HG02798 (cell line): ENCODE data around the gene CELSR1.
A peak's percentile ranks its signal among the peaks of the same experiment; 100 is the strongest.

Experiments used
- ATAC-seq: cut with Tn5 transposase; IDR thresholded peaks from one replicate; pipeline ENCODE4 v1.9.1; 2021; ENCODE audit warnings: mild to moderate bottlenecking; ENCODE audit not compliant: unreplicated experiment, poor library complexity

The CELSR1 gene

GRCh38 chr22:46557736-46558480, 20.5 kb upstream of the CELSR1 start:
- ATAC-seq: no peak

GRCh38 chr22:46556775-46557174, 19.4 kb upstream of the CELSR1 start:
- no peak for ATAC-seq

GRCh38 chr22:46553189-46553588, 15.8 kb upstream of the CELSR1 start:
- ATAC-seq: no peak

GRCh38 chr22:46551996-46552395, 14.6 kb upstream of the CELSR1 start:
- ATAC-seq: no peak

GRCh38 chr22:46551321-46551720, 13.9 kb upstream of the CELSR1 start:
- no peak for ATAC-seq

GRCh38 chr22:46549971-46550641, 12.7 kb upstream of the CELSR1 start:
- no peak for ATAC-seq

- ATAC-seq: no peak
These were observed 12.1 kb upstream of the CELSR1 start for GRCh38 chr22:46549563-46549840.

GRCh38 chr22:46547883-46548244, 10.4 kb upstream of the CELSR1 start:
- ATAC-seq: no peak

GRCh38 chr22:46547179-46547882, 9.9 kb upstream of the CELSR1 start:
- ATAC-seq: no peak

- no peak for ATAC-seq
These were observed 9.2 kb upstream of the CELSR1 start for GRCh38 chr22:46546466-46547178.

- ATAC-seq: no peak
These were observed 7.8 kb upstream of the CELSR1 start for GRCh38 chr22:46545086-46545792.

- ATAC-seq: peak; percentile 66
These were observed 4.9 kb upstream of the CELSR1 start for GRCh38 chr22:46542011-46542985.

- ATAC-seq: no peak
These were observed 4.1 kb upstream of the CELSR1 start for GRCh38 chr22:46541536-46541935.

- no peak for ATAC-seq
These were observed 3.5 kb upstream of the CELSR1 start for GRCh38 chr22:46540874-46541273.

GRCh38 chr22:46539169-46539568, 1.7 kb upstream of the CELSR1 start:
- no peak for ATAC-seq

- ATAC-seq: no peak
These were observed 1.4 kb upstream of the CELSR1 start for GRCh38 chr22:46538814-46539160.

- no peak for ATAC-seq
These were observed 760 bp upstream of the CELSR1 start for GRCh38 chr22:46537946-46538813.

- ATAC-seq: no peak
These were observed 739 bp downstream of the CELSR1 start for GRCh38 chr22:46536537-46537224.
